Activated CD4-positive, alpha-beta T cell treated with anti-CD3 and anti-CD28 coated beads, Interleukin-2, amount 10 ng/mL, durations not matched to agents 24 days and 14 days (primary cell): ENCODE data around the gene ATL2. TPM values are rescaled to one million over a fixed set of nuclear protein-coding genes. Genes with fewer than 3 reads are reported as not detected.
"Not testable (repeated sequence)": the region's sequence is repeated elsewhere in the genome, so short reads cannot be mapped to it uniquely, and the experiment has no call there.

Experiments
- DNase-seq: peaks from one replicate; pipeline ENCODE4 v3.0.0; 2022
- H3K27ac Mint-ChIP-seq: one replicate; pipeline ENCODE4 v1.8.0; 2022; ENCODE audit warnings: mild to moderate bottlenecking, mixed read lengths
- H3K27me3 Mint-ChIP-seq: one replicate; pipeline ENCODE4 v1.8.0; 2022; ENCODE audit warnings: mixed read lengths
- H3K36me3 Mint-ChIP-seq: one replicate; pipeline ENCODE4 v1.8.0; 2022; ENCODE audit warnings: low read depth, mild to moderate bottlenecking, mixed read lengths
- H3K4me1 Mint-ChIP-seq: one replicate; pipeline ENCODE4 v1.8.0; 2021; ENCODE audit warnings: mixed read lengths
- H3K4me3 Mint-ChIP-seq: one replicate; pipeline ENCODE4 v1.8.0; 2022; ENCODE audit warnings: mild to moderate bottlenecking, moderate library complexity, mixed read lengths
- H3K9me3 Mint-ChIP-seq: one replicate; pipeline ENCODE4 v1.8.0; 2021; ENCODE audit warnings: mixed read lengths
- intact Hi-C: fragments of 100-400 bp; cut with micrococcal nuclease; formaldehyde crosslinking; loops from one replicate; pipeline ENCODE4 v1.15.1; 2023
- total RNA-seq: library from RNA; stranded (reverse); gene quantifications from 2 replicates; pipeline ENCODE4 v1.2.3, GENCODE V29; 2022

ATL2 gene
- total RNA-seq, 1 donor from 2014 or later = 67.3 TPM

DNA sequence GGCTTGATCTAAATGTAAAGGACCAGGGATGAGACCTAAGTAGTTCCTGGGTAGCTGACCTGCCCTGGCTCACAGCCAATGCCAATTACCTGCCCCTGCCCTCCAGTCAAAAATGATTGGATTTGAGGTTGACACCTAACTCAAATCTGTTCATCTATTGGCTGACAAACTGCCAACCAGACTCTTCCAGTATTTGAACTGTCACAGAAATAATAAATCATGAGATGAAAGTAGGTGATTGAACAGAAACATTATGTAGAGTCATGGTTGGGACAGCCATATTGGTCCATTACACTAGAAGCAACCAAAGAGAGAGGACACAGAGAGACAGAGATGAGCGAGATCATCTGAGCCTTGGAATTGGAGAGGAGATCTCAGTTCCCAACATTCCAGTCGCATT, 109.1 kb downstream of the ATL2 start:
- no peak for DNase-seq
- Mint-ChIP-seq H3K4me1 (peaks cover 22% of the 10 kb centered on the region), H3K27ac (no peak overlapping the region), H3K4me3 (no peak overlapping the region), H3K27me3 (peaks cover 9% of the 10 kb centered on the region), H3K36me3 (peaks cover 3% of the 10 kb centered on the region), H3K9me3 (peaks cover 10% of the 10 kb centered on the region)
- intact Hi-C loops = loop anchor here (5.0 kb wide), 1 partner anchor 876 kb away; no protein-coding TSS in a partner anchor

DNA sequence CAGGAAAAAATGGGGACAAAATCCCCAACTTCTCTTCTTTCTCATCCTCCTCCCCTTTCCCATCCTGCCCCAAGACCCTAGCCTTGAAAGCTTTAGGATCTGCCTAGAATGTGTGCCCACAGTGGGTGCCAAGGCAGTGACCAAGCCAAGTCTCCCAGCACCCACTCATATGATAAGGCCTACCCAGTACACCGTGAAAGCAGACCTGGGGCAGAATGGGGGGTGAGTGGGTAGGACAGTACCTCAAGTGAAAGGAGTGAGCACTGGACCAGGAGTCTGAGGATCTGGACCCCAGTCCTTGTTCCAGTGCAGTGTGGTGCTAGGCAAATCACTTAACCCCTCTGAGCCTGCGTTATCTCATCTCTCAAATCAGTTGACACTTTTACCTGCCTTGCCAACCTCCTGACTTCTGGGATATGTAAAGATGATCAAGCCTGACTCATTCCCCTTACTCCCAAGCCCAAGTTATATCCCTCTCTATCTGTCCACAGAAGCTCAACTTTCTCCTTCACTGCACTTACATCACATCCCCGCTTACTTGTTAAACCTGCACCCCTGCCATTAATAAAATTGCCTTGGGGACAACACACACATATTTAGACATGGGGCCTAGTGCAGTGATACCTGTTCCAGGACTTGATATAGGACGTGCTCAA, 109.7 kb downstream of the ATL2 start:
- H3K27me3 Mint-ChIP-seq = peaks cover 9% of the 10 kb centered on the region
- no peak overlapping the region for H3K4me3 Mint-ChIP-seq
- H3K36me3 Mint-ChIP-seq = peaks cover 3% of the 10 kb centered on the region
- intact Hi-C loops = loop anchor here (5.0 kb wide), 1 partner anchor 875 kb away; no protein-coding TSS in a partner anchor
- H3K27ac Mint-ChIP-seq = peak overlapping the region; percentile 55
- peaks cover 10% of the 10 kb centered on the region for H3K9me3 Mint-ChIP-seq
- no peak for DNase-seq
- peaks cover 24% of the 10 kb centered on the region for H3K4me1 Mint-ChIP-seq

DNA sequence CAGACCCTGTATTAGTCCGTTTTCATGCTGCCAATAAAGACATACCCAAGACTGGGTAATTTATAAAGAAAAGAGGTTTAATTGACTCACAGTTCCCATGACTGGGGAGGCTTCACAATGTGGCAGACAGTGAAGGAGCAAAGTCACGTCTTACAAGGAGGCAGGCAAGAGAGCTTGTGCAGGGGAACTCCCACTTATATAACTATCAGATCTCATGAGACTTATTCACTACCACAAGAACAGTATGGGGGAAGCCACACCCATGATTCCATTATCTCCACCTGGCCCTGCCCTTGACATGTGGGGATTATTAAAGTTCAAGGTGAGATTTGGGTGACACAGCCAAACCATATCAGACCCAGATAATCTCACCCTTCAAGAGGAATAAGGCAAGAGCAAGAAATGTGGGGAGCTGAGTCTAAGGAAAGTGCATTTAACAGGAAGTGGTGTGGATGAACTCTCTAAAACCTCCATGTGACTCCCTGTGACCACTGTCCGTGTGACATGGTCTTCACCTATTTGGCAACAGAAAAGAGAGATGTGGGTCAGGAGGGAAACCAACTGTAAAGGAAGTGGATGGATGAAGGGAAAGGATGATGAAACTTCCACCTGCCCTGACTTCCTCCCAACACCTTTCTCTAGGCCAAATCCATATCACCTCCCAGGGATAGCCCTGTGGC, 110.6 kb downstream of the ATL2 start:
- peaks cover 9% of the 10 kb centered on the region for H3K27me3 Mint-ChIP-seq
- H3K9me3 Mint-ChIP-seq = peaks cover 10% of the 10 kb centered on the region
- intact Hi-C loops = loop anchor here (5.0 kb wide), 1 partner anchor 874 kb away; no protein-coding TSS in a partner anchor
- H3K4me3 Mint-ChIP-seq = no peak overlapping the region
- no peak overlapping the region for H3K27ac Mint-ChIP-seq
- peaks cover 3% of the 10 kb centered on the region for H3K36me3 Mint-ChIP-seq
- peaks cover 33% of the 10 kb centered on the region for H3K4me1 Mint-ChIP-seq
- no peak for DNase-seq

DNA sequence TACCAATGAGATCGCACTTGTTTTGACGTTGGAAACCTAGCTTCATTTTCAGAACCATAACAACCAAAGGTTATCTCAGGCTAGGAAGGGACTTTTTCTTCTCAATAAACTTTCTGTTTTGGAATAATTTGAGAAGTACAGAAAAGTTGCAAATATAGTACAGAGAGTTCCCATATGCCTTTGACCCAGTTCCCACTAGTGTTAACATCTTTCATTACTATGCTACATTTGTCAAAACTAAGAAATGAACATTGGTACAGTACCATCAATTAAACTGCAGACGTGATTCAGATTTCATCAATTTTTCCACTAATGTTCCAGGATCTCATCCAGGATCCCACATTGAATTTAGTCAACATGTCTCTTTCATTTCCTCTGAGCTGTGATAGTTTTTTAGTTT, 111.6 kb downstream of the ATL2 start:
- intact Hi-C loops = loop anchor here (5.0 kb wide), 1 partner anchor 873 kb away; no protein-coding TSS in a partner anchor
- H3K4me1 Mint-ChIP-seq = peaks cover 40% of the 10 kb centered on the region
- peaks cover 3% of the 10 kb centered on the region for H3K36me3 Mint-ChIP-seq
- H3K27me3 Mint-ChIP-seq = peaks cover 9% of the 10 kb centered on the region
- no peak for DNase-seq
- H3K9me3 Mint-ChIP-seq = peaks cover 10% of the 10 kb centered on the region
- H3K27ac Mint-ChIP-seq = no peak overlapping the region
- no peak overlapping the region for H3K4me3 Mint-ChIP-seq

DNA sequence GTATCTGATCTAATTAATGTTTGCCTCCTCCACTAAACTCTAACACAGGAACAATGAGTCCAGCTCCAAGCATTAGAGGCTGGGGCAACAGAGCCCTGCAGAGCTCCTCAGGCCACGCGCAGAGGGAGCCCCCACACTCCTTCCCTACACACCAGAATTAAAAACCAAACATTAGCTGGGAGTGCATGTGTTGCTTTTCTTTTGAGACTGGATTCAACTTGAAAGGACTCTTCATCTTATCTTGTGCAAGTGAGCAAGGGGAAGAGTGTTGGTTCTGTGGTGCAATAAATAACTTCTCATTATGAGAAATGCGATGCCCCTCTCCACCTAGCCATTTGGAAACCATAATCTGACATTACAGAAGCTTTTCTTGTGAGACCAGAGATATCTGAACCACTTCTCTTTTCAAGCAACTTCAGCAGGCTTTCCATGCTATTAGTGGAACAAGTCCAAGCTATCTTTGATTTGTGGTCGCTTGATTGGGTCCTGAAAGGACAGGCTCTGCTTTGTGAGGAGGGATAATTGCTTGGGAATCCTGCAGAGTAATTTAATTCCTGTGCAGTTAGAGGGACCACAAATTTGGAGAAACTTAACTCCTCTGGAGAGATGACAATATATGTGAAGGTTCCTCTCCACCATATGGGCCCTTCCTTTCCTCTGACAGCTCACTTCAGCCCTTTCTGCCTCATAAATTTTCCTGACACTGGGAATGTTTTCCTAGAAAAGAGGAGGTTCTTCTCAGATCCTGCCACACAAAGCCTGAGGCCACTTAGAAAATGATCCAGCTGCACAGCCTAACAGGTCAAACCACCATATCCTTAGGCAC, 112.5 kb downstream of the ATL2 start:
- no peak for DNase-seq
- Mint-ChIP-seq H3K4me3 (no peak overlapping the region), H3K27me3 (peaks cover 9% of the 10 kb centered on the region), H3K36me3 (peaks cover 3% of the 10 kb centered on the region), H3K9me3 (peaks cover 10% of the 10 kb centered on the region), H3K4me1 (peaks cover 43% of the 10 kb centered on the region), H3K27ac (no peak overlapping the region)
- intact Hi-C loops = loop anchor here (5.0 kb wide), 2 partner anchors 227 to 872 kb away; no protein-coding TSS in a partner anchor

DNA sequence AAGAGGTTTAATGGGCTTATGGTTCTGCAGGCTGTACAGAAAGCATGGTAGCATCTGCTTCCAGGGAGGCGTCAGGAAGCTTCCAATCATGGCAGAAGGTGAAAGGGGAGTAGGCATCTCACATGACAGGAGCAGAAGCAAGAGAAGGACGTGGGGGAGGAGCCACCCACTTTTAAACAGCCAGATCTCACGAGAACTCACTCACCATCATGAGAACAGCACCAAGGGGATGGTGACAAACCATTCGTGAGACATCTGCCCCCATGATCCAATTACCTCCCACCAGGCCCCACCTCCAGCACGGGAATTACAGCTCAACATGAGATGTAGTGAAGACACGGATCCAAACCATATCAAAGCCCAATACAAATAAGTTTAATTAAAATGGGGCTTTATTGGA, 113.8 kb downstream of the ATL2 start:
- H3K36me3 Mint-ChIP-seq = peaks cover 3% of the 10 kb centered on the region
- H3K4me1 Mint-ChIP-seq = peaks cover 43% of the 10 kb centered on the region
- no peak overlapping the region for H3K27ac Mint-ChIP-seq
- peaks cover 10% of the 10 kb centered on the region for H3K9me3 Mint-ChIP-seq
- intact Hi-C loops = loop anchor here (2.0 to 5.0 kb wide), 3 partner anchors 78 to 226 kb away; partner anchors contain the start of gene CYP1B1
- no peak for DNase-seq
- peaks cover 13% of the 10 kb centered on the region for H3K27me3 Mint-ChIP-seq
- H3K4me3 Mint-ChIP-seq = no peak overlapping the region

DNA sequence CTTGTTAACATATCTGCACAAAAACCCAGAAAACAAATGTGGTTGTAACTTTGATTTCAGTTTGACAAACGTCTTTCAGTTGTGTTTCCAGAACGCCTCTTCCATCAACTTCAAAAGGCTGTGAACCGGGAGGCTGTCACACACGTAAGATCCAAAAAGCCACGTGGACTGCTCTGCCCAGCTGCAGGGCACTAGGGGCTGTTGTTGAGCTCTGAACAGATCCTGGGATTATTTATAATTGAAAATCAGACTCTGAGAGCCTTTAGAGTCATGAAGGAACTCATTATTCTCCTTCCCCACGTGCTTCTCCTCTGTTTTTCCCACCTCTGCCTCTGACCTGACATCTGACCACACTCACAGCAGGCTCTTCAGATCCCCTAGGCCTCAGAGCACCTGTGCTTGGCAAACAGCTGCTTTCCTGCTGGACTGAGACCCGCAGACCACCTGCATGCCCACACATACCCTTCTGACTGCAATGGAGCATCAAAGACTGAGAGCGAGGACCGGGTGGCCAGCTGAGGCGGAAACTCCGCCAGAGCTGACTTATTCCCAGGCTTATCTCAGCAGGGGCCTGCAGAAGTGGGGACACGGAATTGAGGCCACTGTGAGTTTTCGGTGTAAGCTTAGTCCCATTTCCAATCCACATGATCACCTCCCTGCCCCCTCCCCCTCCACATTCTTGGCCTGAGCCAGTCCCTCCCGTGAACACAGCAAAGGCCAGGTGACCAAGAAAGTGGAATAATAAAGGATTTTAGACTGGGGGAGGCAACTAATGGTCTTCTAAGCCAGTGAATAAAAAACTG, 114.8 kb downstream of the ATL2 start:
- DNase-seq = no peak
- Mint-ChIP-seq H3K4me1 (peaks cover 43% of the 10 kb centered on the region), H3K27ac (peak overlapping the region; percentile 49), H3K9me3 (peaks cover 7% of the 10 kb centered on the region), H3K4me3 (no peak overlapping the region), H3K36me3 (peaks cover 3% of the 10 kb centered on the region), H3K27me3 (peaks cover 17% of the 10 kb centered on the region)
- intact Hi-C loops = loop anchor here (1.0 to 5.0 kb wide), 4 partner anchors 77 to 225 kb away; partner anchors contain the start of gene CYP1B1

DNA sequence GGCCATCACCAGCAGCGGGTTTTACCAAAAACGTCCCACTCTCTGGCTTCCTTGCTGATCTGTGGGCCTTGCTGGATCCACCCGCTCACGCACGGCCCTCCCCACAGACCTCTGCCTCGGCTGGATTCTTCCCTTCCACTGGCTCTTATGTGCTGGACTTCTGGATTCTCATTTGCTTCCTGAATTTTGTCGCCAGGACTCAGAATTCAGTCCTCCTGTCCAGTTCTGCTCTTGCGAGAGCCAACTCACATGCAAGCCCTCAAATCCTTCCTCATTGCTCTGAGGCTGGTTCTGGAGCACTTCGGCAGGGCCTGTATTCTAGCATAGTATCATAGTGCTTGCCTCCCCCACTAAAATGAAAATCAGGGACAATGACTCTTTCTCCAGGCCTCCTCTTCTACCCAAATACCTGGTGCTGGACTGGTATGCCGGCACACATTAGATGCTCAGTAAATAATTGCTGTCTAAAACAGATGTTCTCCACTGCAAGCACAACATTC, 115.5 kb downstream of the ATL2 start:
- Mint-ChIP-seq H3K27me3 (peaks cover 17% of the 10 kb centered on the region), H3K27ac (peak overlapping the region; percentile 49), H3K9me3 (peaks cover 4% of the 10 kb centered on the region), H3K4me1 (peaks cover 38% of the 10 kb centered on the region), H3K36me3 (peaks cover 3% of the 10 kb centered on the region), H3K4me3 (no peak overlapping the region)
- DNase-seq = no peak
- intact Hi-C loops = loop anchor here (1.0 to 5.0 kb wide), 4 partner anchors 77 to 224 kb away; partner anchors contain the start of gene CYP1B1

DNA sequence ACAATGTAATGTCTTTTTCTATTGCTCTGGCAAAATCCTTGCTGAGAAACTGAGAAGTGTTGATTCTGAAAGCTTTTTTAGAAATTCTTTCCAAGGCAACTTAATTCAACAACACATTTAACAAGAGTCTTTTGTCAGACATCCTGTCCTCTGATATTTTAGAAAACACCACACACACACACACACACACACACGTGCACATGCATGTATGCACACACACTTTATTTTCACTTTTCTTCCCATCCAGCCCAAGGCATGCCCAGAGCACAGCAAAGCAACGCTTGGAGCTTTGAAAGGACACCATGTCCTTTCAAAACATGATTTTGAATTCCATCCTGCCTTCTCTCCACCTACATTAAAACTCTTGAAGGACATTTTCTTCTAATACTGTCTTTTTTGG, 116.1 kb downstream of the ATL2 start:
- Mint-ChIP-seq H3K36me3 (no peaks in the 10 kb centered on the region), H3K27me3 (peaks cover 19% of the 10 kb centered on the region), H3K9me3 (peaks cover 4% of the 10 kb centered on the region), H3K4me3 (no peak overlapping the region), H3K27ac (no peak overlapping the region), H3K4me1 (peaks cover 35% of the 10 kb centered on the region)
- DNase-seq = no peak
- intact Hi-C loops = loop anchor here (5.0 kb wide), 1 partner anchor 224 kb away; no protein-coding TSS in a partner anchor

DNA sequence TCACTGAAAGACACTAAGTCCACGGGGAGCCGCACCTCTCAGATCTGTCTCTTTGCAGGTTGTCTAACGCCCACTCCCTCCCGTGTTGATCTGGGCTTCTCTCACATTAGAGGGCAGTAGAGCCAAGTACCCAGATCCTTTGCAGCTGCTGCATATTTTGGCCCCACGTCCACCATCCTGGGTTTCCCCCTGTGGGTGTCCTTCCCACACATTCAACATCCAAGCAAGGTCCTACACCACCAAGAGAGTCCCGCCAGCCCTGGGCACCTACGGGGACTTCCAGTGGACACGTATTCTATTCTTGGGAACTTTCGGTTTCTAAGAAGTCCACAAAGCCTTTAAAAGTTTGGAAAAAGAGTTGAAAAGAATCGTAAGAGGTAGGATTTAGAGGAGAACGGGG, 116.6 kb downstream of the ATL2 start:
- no peaks in the 10 kb centered on the region for H3K36me3 Mint-ChIP-seq
- peak overlapping the region; percentile 51 for H3K27ac Mint-ChIP-seq
- H3K4me1 Mint-ChIP-seq = peaks cover 30% of the 10 kb centered on the region
- no peak for DNase-seq
- peaks cover 24% of the 10 kb centered on the region for H3K27me3 Mint-ChIP-seq
- H3K4me3 Mint-ChIP-seq = no peak overlapping the region
- intact Hi-C loops = loop anchor here (5.0 kb wide), 1 partner anchor 223 kb away; no protein-coding TSS in a partner anchor
- H3K9me3 Mint-ChIP-seq = no peaks in the 10 kb centered on the region

DNA sequence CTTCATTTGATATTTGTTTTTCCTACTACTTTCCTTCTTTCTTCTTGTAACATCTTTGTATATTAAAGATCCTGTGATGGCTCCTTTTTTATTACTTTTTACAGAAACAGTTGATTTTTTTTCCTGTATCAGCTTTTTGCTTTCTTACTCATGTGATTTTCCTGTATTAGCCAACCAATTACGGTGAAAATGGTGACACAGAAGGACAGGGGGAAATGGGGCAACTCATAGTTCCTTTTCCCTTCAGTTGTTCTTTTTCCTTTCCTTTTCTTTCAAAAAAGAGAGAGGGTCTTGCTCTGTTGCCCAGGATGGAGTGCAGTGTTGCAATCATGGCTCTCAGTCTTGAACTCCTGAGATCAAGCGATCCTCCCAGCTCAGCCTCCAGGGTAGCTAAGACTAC, 117.8 kb downstream of the ATL2 start:
- H3K9me3 Mint-ChIP-seq = no peaks in the 10 kb centered on the region
- no peaks in the 10 kb centered on the region for H3K36me3 Mint-ChIP-seq
- H3K4me3 Mint-ChIP-seq = no peak overlapping the region
- no peak for DNase-seq
- no peak overlapping the region for H3K27ac Mint-ChIP-seq
- H3K27me3 Mint-ChIP-seq = peaks cover 20% of the 10 kb centered on the region
- H3K4me1 Mint-ChIP-seq = peaks cover 25% of the 10 kb centered on the region
- intact Hi-C loops = no loop called here

DNA sequence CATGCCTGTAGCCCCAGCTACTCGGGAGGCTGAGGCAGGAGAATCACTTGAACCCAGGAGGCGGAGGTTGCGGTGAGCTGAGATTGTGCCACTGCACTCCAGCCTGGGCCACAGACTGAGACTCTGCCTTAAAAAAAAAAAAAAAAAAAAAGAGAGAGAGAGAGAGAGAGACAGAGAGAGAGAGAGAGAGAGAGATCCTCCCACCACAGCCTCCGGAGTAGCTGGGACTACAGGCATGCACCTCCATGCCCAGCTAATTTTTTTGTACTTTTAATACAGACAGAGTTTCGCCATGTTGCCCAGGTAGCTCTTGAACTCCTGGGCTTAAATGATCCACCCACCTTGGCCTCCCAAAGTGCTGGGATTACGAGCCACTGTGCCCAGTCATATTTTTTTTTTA, 119.4 kb downstream of the ATL2 start:
- DNase-seq, H3K27ac Mint-ChIP-seq, H3K4me3 Mint-ChIP-seq, H3K9me3 Mint-ChIP-seq, H3K36me3 Mint-ChIP-seq, intact Hi-C loops: not testable (repeated sequence)
- Mint-ChIP-seq H3K4me1 (peaks cover 19% of the 10 kb centered on the region), H3K27me3 (peaks cover 18% of the 10 kb centered on the region)

DNA sequence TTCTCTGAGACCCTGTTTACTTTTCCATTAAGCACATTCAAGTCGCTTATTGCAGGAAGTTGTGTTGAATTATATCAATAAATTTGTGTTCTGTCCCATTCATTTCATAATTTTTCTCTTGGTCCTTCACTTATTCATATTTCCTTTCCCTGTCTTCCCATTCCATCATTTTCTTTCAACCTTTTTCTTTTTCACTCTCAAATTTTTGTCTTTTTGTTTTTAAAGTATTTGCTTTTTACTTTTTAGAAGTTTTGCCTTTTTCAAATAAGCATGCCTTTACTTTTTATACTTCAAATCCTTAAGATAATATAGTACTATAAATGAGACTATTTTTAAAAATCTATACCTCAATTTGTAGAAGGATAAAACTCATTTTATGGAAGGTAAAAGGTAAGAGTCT, 120.5 kb downstream of the ATL2 start:
- no peak overlapping the region for H3K27ac Mint-ChIP-seq
- no peak for DNase-seq
- H3K4me1 Mint-ChIP-seq = peaks cover 11% of the 10 kb centered on the region
- peaks cover 18% of the 10 kb centered on the region for H3K27me3 Mint-ChIP-seq
- H3K4me3 Mint-ChIP-seq = no peak overlapping the region
- H3K9me3 Mint-ChIP-seq = no peaks in the 10 kb centered on the region
- intact Hi-C loops = no loop called here
- no peaks in the 10 kb centered on the region for H3K36me3 Mint-ChIP-seq
